GM19025 (cell line): Measurements from ENCODE around the gene SMPD1.

Experiments
- ATAC-seq: cut with Tn5 transposase; IDR thresholded peaks from one replicate; pipeline ENCODE4 v1.9.1; 2021; ENCODE audit warnings: mild to moderate bottlenecking, low read depth, moderate library complexity; ENCODE audit not compliant: unreplicated experiment

Gene SMPD1

DNA sequence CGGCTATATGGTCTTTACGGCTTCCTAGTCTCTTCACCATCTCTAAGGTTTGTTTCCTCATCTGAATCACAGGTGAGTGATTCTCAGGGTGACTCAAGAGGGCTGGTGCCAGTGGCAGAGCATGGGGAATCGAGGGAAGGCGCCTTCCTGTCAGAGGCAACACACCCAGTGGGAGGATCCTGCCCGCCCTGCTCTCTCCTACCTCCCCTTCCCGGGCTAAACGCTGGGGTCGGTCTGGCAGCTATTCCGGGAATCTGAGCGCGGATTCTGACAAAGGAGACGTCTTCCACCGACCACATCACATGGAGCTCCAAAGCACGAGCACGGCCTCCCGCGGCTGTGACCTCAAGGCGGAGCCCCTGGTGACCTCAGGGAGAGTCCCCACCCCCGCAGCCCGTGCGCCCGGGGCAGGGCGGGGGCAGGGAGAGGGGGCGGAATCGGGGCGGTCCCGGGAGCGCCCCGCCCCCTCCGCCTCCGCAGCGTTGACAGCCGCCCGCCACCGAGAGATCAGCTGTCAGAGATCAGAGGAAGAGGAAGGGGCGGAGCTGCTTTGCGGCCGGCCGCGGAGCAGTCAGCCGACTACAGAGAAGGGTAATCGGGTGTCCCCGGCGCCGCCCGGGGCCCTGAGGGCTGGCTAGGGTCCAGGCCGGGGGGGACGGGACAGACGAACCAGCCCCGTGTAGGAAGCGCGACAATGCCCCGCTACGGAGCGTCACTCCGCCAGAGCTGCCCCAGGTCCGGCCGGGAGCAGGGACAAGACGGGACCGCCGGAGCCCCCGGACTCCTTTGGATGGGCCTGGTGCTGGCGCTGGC lies at the start of gene SMPD1:
TSS of gene SMPD1 (plus strand) at position 570 of the 813 bp plus-strand sequence. CDS start at position 695, 125 bp downstream.
- ATAC-seq, result peak; percentile 95

DNA sequence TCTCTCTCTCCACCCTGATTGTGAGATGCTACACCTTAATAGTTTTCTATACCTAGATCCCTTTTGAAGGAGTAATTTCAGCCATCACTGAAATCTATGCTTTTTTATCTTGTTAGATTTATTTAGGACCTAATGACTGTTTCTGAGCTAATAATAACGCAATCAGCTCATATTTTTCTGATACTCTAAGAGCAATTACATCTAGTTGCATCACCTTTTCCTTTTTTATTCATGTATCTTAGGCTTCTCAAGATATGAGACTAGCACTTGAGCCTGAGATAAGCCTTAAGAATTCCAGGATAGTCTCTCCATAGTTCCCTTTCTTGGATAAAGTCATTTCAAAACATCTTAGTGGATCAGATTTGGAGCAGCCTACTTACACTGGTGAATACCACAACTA lies 44.9 kb upstream of the SMPD1 start:
- no peak for ATAC-seq

DNA sequence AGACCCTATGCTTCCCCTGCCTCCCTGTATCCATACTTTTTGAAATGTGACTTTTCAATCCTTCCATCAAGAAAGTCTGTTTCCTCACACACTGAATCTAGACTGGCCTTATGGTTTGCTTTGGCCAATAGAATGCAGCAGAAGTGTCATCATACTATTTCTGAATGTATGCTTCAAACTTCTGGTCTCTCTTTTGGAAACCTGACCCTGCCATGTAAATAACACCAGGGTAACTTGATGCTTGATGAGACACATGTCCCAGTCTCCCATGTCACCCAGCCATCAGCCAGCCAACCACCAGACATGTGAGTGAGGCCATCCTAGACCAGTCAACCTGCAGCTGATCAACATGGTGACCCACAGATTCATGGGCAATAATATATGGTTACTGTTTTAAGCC lies 40.2 kb upstream of the SMPD1 start:
- no peak for ATAC-seq

GRCh38 chr11:6350486-6350885 lies 39.8 kb upstream of the SMPD1 start:
- no peak for ATAC-seq

DNA sequence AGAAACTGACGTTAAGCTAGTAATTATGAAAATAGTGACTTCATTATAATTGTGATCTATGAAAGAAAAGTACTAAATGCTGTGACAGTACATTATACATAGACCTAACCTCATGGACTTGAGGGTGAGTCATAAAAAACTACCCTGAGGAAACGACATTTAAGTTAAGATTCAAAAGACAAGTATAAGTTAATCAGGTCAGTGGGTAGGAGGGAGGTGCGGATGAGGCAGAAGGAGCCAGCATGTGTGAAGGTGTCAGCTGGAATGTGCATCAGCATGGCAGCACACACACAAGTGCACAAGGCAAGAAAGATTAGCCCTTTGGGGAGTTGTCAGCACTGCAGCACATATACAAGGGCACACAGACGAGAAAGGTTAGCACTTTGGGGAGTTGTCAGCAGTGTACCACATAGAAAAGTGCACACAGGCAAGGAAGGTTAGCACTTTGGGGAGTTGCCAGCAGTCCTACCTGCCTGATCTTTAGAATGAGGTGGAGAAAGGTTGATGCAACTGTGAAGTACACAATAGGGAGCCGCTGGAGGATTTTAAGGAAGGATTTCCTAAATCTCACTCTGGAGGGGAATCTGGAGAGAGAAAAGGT lies 38.4 kb upstream of the SMPD1 start:
- ATAC-seq, result no peak

GRCh38 chr11:6353367-6353987 lies 36.8 kb upstream of the SMPD1 start:
- ATAC-seq, result peak; percentile 74

- no peak for ATAC-seq
Measured at GRCh38 chr11:6354651-6355485, 35.4 kb upstream of the SMPD1 start.

DNA sequence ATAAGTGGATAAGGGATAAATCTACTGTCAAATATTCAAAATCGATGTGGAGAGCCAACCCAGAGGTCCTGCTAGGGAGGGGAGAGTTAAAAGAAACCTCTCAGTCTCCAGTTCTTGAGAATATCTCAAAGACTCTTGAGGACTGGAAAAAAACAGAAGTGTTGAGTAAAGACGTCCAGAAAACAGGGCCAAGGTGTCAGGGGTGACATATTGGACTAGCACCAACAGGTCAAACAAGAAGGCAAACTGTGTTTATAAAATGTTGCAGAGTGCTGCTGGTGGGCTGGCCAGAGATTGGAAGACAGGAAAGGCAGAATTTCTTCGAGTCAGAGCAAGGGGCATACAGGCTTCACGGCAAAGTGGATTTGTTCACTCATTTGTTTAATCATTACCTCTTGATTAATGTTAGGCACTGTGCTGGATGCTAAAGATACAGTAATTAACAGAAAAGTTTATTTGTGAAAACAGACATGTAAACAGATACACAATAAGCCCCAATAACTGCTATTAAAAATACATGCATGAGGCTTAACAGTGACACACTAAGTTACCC lies 33.7 kb upstream of the SMPD1 start:
- no peak for ATAC-seq

GRCh38 chr11:6357222-6357621 lies 33.1 kb upstream of the SMPD1 start:
- no peak for ATAC-seq

GRCh38 chr11:6360183-6360582 lies 30.1 kb upstream of the SMPD1 start:
- ATAC-seq, result no peak

- no peak for ATAC-seq
Measured at GRCh38 chr11:6362185-6362872, 27.9 kb upstream of the SMPD1 start.

DNA sequence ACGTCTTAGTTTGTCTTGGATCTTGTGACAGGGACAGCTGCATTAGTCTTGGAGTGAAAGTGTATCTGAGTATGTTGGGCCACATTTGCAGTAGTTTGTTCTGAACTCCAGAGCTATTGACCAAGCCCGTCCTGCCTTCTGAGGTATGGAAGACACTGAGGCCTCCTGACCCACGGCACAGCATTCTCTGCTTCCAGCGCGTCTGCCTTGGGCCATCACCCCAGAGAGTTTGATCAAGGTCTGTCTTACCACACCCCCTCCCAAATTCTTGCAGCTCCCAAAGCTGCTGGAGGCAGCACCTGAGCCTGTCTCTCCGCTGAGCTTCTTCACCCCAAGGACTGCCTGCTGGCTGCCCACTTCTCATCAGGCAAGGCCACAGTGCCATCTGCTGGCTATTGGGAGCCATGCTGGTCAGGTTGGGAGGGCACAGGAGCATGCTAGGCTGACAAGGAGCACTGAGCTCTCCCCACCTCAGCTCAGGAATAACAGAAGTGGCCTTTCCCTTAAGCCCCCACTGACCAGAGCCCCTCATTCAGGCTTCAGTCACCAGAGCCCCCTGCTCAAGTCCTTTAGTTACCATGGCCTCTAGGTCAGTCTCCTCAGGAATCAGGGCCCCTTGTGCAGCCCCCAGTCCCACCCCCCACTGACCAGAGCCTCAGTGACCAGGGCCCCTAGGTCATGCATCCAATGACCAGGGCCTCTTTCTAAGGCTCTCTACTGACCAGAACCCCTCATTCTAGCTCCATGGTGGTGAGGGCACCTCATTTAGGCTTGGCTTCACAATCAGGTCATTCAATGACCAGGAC lies 27.2 kb upstream of the SMPD1 start:
- peak; percentile 97 for ATAC-seq

DNA sequence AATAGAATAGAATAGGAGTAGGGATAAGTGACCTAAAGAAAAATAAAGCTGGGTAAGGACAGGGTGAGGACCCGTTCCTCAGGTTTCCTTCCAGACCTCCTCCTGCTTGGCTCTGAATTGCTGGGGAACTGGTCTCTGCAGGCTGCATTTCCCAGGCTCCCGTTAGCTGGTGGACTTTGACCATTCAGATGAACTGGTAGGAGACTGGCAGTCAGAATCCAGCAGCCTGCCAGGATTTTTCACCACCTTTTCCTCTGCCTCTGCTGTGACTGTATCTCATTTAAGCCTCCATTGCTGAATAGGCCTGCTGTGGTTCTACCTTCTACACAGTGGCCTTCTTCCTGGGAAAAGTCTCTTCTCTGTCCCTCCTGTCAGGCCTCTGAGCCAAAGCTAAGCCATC lies 24.6 kb upstream of the SMPD1 start:
- no peak for ATAC-seq

GRCh38 chr11:6371825-6372224 lies 18.4 kb upstream of the SMPD1 start:
- no peak for ATAC-seq

GRCh38 chr11:6377902-6378639 lies 12.2 kb upstream of the SMPD1 start:
- ATAC-seq, result no peak

DNA sequence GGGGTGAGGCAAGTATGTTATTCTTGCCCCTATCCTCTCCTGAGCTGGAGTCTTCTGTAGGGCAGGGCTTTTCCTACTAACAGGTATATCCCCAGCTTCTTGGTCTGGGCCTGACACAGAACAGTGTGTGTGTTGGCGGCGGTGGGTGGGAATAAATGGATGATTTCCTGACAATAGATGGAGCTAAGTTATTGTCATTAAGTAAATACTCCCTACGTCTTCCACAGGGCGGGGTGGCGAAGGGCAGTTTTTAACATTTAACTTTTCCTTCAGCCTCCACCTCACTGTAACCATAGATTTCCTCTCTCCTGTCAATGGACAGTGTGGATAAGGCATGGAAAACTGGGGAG lies 11.7 kb upstream of the SMPD1 start:
- no peak for ATAC-seq

- ATAC-seq, result no peak
Measured at GRCh38 chr11:6385046-6385777, 5.1 kb upstream of the SMPD1 start.
